Suprapubic skin (tissue), 4 donors: Measurements from ENCODE around the gene ARHGAP10.

Experiments used
- POLR2A ChIP-seq, 2 donors: fragments of 450-650 bp; IDR thresholded peaks; one replicate each; pipeline ENCODE4 v1.6.1; 2017; ENCODE audit warnings: antibody characterized with exemption in 2 of 2, mild to moderate bottlenecking in 2 of 2, moderate library complexity in 2 of 2
- POLR2AphosphoS5 ChIP-seq, 3 donors: sonication (generic); formaldehyde crosslinking; IDR thresholded peaks; one replicate each; pipeline ENCODE4 v1.6.1; 2017; ENCODE audit warnings: antibody characterized with exemption in 3 of 3
- TF ChIP-seq, protein P1 (sequence below), 2 donors: fragments of 200-600 bp in 1 of 2; fragments of 450-650 bp in 1 of 2; sonication (generic) in 1 of 2; IDR thresholded peaks; one replicate each; pipeline ENCODE4 v1.5.1; 2016 to 2019; ENCODE audit warnings: antibody characterized with exemption in 2 of 2, mild to moderate bottlenecking in 1 of 2, moderate library complexity in 1 of 2

DNA sequence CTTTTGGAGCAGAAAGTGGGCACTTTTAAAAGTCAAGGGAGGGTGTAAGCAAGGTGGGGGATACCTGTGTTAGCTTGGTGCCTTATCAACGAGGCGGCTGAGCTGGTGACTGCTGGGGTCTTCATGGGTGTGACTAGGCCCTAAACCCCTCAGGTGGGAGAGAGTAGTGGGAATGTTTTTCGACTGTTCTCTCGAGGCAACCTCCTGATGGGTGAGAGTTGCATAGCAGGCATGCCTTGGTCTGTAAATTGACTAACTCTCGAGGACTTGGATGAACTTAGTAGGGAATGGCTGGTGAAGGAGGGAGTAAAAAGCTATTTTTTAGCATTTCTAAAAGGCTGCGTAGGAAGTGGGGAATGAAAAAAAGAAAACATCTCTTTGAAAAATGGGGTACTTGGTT, 80.0 kb downstream of the ARHGAP10 start:
- TF ChIP-seq, protein P1, sequence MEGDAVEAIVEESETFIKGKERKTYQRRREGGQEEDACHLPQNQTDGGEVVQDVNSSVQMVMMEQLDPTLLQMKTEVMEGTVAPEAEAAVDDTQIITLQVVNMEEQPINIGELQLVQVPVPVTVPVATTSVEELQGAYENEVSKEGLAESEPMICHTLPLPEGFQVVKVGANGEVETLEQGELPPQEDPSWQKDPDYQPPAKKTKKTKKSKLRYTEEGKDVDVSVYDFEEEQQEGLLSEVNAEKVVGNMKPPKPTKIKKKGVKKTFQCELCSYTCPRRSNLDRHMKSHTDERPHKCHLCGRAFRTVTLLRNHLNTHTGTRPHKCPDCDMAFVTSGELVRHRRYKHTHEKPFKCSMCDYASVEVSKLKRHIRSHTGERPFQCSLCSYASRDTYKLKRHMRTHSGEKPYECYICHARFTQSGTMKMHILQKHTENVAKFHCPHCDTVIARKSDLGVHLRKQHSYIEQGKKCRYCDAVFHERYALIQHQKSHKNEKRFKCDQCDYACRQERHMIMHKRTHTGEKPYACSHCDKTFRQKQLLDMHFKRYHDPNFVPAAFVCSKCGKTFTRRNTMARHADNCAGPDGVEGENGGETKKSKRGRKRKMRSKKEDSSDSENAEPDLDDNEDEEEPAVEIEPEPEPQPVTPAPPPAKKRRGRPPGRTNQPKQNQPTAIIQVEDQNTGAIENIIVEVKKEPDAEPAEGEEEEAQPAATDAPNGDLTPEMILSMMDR (IDR thresholded peaks at IDR 0.05), result no peak
- TF ChIP-seq POLR2AphosphoS5 (IDR thresholded peaks at IDR 0.05) (no peak), POLR2A (IDR thresholded peaks at IDR 0.05) (no peak)
